ENCODE measurements around the gene RNF4. TPM values are rescaled to one million over a fixed set of nuclear protein-coding genes. Genes with fewer than 3 reads are reported as not detected.

Gene RNF4
- total and polyA plus RNA-seq, 8 donors = 11.7 to 30.3 (median 23.3) TPM

DNA sequence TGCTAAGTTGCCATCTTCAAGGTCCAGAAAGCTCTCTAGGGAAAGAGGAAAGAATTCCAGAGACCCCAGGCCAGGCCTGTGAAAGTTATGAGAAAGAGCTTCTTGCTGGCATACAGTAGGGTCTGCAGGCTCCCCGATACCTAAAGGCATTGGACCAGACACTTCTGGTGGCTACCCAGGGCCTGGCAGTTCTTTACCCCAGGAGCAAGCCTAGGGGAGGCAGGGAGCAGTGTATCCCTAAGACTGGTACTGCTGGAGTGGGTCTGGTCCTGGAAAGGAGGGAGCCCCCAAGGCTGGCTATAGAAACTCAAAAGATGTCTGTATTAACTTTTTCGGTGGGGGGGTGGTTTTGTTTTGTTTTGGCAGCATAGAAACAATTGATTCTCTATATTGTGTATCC, 47.7 kb downstream of the RNF4 start:
- Histone ChIP-seq H3K27me3 (no peaks in the 10 kb centered on the region), H3K36me3 (peaks cover 0 to 36% (median 11%) of the 10 kb centered on the region in 3 donors), H3K9me3 (no peaks in the 10 kb centered on the region), H3K27ac (no peak overlapping the region), H3K4me3 (no peak overlapping the region), H3K4me1 (no peaks in the 10 kb centered on the region)
- FAIRE-seq = no peak
- ATAC-seq = no peak
- DNase-seq = no peak
- TF ChIP-seq, protein P1, sequence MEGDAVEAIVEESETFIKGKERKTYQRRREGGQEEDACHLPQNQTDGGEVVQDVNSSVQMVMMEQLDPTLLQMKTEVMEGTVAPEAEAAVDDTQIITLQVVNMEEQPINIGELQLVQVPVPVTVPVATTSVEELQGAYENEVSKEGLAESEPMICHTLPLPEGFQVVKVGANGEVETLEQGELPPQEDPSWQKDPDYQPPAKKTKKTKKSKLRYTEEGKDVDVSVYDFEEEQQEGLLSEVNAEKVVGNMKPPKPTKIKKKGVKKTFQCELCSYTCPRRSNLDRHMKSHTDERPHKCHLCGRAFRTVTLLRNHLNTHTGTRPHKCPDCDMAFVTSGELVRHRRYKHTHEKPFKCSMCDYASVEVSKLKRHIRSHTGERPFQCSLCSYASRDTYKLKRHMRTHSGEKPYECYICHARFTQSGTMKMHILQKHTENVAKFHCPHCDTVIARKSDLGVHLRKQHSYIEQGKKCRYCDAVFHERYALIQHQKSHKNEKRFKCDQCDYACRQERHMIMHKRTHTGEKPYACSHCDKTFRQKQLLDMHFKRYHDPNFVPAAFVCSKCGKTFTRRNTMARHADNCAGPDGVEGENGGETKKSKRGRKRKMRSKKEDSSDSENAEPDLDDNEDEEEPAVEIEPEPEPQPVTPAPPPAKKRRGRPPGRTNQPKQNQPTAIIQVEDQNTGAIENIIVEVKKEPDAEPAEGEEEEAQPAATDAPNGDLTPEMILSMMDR (IDR thresholded peaks at IDR 0.05) = no peak
- intact Hi-C loops (cut with DNase I) = no loop called here
- 82 to 98% methylated on average over 2 of the region's 2 CpGs for WGBS, 2 donors

DNA sequence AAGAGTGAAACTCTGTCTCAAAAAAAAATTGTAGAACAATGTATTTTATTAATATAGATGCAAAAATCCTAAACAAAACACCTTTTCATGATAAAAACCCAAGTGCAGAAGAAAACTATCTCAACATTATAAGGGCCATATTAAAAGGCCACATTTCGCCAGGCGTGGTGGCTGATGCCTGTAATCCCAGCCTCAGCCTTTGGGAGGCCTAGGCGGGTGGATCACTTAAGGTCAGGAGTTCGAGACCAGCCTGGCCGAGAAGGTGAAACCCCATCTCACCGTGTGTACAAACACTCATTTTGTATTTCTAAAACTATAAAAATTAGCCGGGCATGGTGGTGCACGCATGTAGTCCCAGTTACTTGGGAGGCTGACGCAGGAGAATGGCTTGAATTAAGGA, 57.7 kb downstream of the RNF4 start:
- 93 to 94% methylated on average over 9 of the region's 9 CpGs for WGBS, 2 donors
- H3K27ac ChIP-seq = no peak overlapping the region
- ATAC-seq (no peak), DNase-seq (no peak), FAIRE-seq (no peak)
- TF ChIP-seq, protein P1 (IDR thresholded peaks at IDR 0.05) = no peak
- no peaks in the 10 kb centered on the region for H3K36me3 ChIP-seq
- no peak overlapping the region for H3K4me3 ChIP-seq
- intact Hi-C loops (cut with DNase I) = no loop called here
- H3K27me3 ChIP-seq = no peaks in the 10 kb centered on the region
- no peaks in the 10 kb centered on the region for H3K4me1 ChIP-seq
- no peaks in the 10 kb centered on the region for H3K9me3 ChIP-seq

DNA sequence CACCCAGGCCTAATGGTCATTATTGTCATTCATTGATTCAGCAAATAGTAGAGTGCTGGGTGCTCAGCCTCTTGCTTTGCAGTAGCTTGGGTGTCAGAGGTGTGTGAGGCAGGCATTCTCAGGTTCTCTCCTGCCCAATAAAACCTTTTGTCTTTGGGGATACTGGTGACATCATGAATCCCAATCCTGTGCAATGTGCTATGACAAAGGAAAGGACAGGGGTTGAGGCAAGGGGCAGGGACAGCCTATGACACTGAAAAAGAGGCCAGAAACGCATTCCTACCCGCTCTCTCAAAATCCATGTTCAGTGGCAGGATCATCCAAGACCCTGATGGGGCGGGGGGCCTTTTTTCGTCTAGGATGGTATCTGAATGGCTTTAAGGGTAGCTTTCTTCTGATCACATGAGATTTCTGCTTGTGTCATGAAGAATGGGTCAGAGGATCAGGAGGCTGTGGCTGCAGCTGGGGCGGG, 66.0 kb downstream of the RNF4 start:
- Histone ChIP-seq H3K4me1 (peaks cover 0 to 12% (median 6%) of the 10 kb centered on the region in 3 donors), H3K27ac (peak overlapping the region in 3 of 4 donors; percentile 76 to 86 (median 85)), H3K27me3 (no peaks in the 10 kb centered on the region), H3K36me3 (no peaks in the 10 kb centered on the region), H3K4me3 (peak overlapping the region in 2 of 4 donors; percentile 85 to 89), H3K9me3 (no peaks in the 10 kb centered on the region)
- DNase-seq (no peak), ATAC-seq (no peak), FAIRE-seq (no peak)
- intact Hi-C loops (cut with DNase I) = no loop called here
- TF ChIP-seq, protein P1 (IDR thresholded peaks at IDR 0.05) = no peak
- 75 to 77% methylated on average over 5 of the region's 5 CpGs for WGBS, 2 donors

DNA sequence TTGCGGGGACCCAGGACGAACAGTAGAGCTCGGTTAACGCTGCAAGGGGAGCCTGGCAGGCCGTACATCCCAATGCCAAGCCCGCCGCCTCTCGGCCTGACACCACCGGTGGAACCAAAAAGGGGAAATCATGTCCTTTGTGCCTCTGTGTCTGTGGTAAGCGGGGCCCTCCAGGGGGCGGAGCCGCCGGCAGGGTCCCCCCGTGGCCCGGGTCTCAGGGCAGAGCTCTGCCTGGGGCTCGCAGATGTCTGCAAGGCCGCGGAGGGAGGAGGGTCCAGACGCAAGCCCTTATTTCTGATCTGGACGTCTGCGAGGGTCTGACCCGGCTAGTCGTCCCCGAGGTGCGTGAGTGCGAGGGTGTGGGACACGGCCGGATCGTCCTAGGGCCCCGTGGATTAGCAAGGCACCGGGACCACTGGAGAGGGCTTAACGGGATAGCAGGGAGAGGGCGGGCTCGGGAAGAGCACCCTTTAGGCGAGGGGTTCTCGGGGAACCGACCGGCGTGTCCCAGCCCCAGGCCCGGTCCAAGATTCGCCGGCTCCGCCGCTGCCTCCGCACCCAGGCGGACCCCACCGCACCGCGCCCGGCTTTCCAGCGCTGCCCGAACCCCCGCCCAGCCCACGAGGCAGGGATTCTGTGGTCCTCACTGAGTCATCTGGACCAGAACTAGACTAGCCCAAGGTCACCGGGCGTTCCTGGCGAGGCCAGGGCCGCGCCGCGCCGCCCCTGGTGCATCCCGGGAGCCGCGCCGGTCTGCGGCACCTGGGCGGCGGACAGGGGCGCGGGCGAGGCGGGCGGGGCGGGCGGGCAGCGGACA, 66.7 kb downstream of the RNF4 start:
- Histone ChIP-seq H3K4me1 (peaks cover 0 to 12% (median 6%) of the 10 kb centered on the region in 3 donors), H3K27ac (peak overlapping the region; percentile 76 to 86 (median 81)), H3K36me3 (no peaks in the 10 kb centered on the region), H3K4me3 (peak overlapping the region; percentile 51 to 89 (median 74)), H3K27me3 (no peaks in the 10 kb centered on the region), H3K9me3 (no peaks in the 10 kb centered on the region)
- TF ChIP-seq, protein P1 (IDR thresholded peaks at IDR 0.05) = no peak
- DNase-seq = peak; percentile 28 to 87 (median 63)
- WGBS, 2 donors = 7 to 10% methylated on average over 54 to 77 of the region's 77 CpGs
- intact Hi-C loops (cut with DNase I) = no loop called here
- peak in 2 of 4 donors; percentile 1 to 45 for ATAC-seq
- FAIRE-seq = no peak

Data from pancreas (tissue), 10 donors.